A673 (cell line): ENCODE measurements around the gene ZEB1. TPM values are rescaled to one million over a fixed set of nuclear protein-coding genes. Genes with fewer than 3 reads are reported as not detected.
"Not testable (repeated sequence)": the region's sequence is repeated elsewhere in the genome, so short reads cannot be mapped to it uniquely, and the experiment has no call there.

Source experiments
- BruUV-seq: library from RNA; stranded (reverse); fragments of 400-500 nt; replicated peaks from 2 replicates; lab custom pipeline; 2021; lab: Mats Ljungman, UMichigan
- CTCF ChIA-PET: fragments of 300-600 bp; sonication (Branson Sonifier 250); formaldehyde crosslinking; loops from one replicate; lab custom pipeline; 2022; ENCODE audit warnings: antibody characterized with exemption; lab: Charles Lee
- POLR2A ChIA-PET: fragments of 300-600 bp; sonication (Branson Sonifier 250); formaldehyde crosslinking; loops from one replicate; lab custom pipeline; 2022; ENCODE audit warnings: antibody characterized with exemption; ENCODE audit not compliant: low non-redundant PET; lab: Charles Lee
- DNase-seq: peaks from one replicate; pipeline ENCODE4 v3.0.0-alpha.2; 2015; ENCODE audit warnings: low spot score
- H3K27ac ChIP-seq: fragments of 200-600 bp; sonication (generic); 2 replicates; pipeline ENCODE4 v1.5.1; 2016; ENCODE audit warnings: mixed run types, low read depth, mild to moderate bottlenecking, mixed read lengths, antibody characterized with exemption, low read length; ENCODE audit not compliant: poor library complexity, severe bottlenecking
- H3K27me3 ChIP-seq: fragments of 200-600 bp; sonication (generic); replicated peaks from 2 replicates; pipeline ENCODE4 v1.6.1; 2017; ENCODE audit warnings: mixed run types, low read depth, mild to moderate bottlenecking, mixed read lengths, antibody characterized with exemption, low read length; ENCODE audit not compliant: insufficient read depth, poor library complexity
- H3K36me3 ChIP-seq: fragments of 200-600 bp; sonication (generic); 2 replicates; pipeline ENCODE4 v1.6.1; 2016; ENCODE audit warnings: mixed run types, mild to moderate bottlenecking, mixed read lengths, antibody characterized with exemption, low read length; ENCODE audit not compliant: insufficient read depth, poor library complexity, severe bottlenecking
- H3K4me1 ChIP-seq: fragments of 200-600 bp; sonication (generic); 2 replicates; pipeline ENCODE4 v1.6.1; 2017; ENCODE audit warnings: mixed run types, mild to moderate bottlenecking, mixed read lengths, antibody characterized with exemption, low read length; ENCODE audit not compliant: insufficient read depth, poor library complexity, severe bottlenecking
- H3K4me3 ChIP-seq: fragments of 200-600 bp; sonication (generic); 2 replicates; pipeline ENCODE4 v1.5.1; 2016; ENCODE audit warnings: low read depth, mixed run types, mild to moderate bottlenecking, mixed read lengths, low read length; ENCODE audit not compliant: poor library complexity, severe bottlenecking
- H3K9me3 ChIP-seq: fragments of 200-600 bp; sonication (generic); 2 replicates; pipeline ENCODE4 v1.6.1; 2016; ENCODE audit warnings: mixed run types, low read depth, mild to moderate bottlenecking, mixed read lengths, antibody characterized with exemption, low read length; ENCODE audit not compliant: poor library complexity, severe bottlenecking
- EZH2 ChIP-seq: fragments of 200-600 bp; sonication (generic); IDR thresholded peaks from 2 replicates; pipeline ENCODE4 v1.6.1; 2017; ENCODE audit warnings: borderline replicate concordance, low read depth, mild to moderate bottlenecking, mixed read lengths, antibody characterized with exemption, low read length; ENCODE audit not compliant: poor library complexity, severe bottlenecking
- intact Hi-C: fragments of 100-400 bp; cut with micrococcal nuclease; formaldehyde crosslinking; loops from one replicate; pipeline ENCODE4 v1.10.0; 2022; ENCODE audit not compliant: unreplicated experiment
- total RNA-seq: library from RNA; stranded (reverse); gene quantifications from 2 replicates; pipeline ENCODE4 v1.2.3, GENCODE V29; 2021
- TF ChIP-seq, protein P1 (sequence below): fragments of 300-800, 200-600 bp; sonication (generic); conservative IDR thresholded peaks from 2 replicates; pipeline ENCODE4 v1.5.1; 2017; ENCODE audit warnings: low read depth, mild to moderate bottlenecking, antibody characterized with exemption, low read length, moderate library complexity, mixed read lengths

The ZEB1 gene
- total RNA-seq, 1 experiment from 2014 or later, result 8.3 TPM

DNA sequence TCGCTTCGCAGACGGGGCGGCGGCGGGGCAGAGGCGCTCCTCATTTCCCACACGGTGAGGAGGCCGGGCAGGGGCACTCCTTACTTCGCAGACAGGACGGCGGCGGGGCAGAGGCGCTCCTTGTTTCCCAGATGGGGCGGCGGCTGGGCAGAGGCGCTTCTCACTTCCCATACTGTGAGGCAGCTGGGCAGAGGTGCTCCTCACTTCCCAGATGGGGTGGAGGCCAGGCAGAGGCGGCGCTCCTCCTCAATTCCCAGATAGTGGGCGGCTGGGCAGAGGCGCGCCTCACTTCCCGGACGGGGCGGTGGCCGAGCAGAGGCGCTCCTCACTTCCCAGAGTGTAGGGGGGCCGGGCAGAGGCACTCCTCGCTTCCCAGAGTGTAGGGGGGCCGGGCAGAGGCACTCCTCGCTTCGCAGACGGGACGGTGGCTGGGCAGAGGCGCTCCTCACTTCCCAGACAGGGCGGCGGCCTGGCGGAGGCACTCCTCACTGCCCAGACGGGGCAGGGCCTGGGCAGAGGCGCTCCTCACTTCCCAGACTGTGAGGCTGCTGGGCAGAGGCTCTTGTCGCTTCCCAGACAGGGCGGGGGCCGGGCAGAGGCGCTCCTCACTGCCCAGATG is 43.1 kb downstream of the ZEB1 start:
- ChIA-PET CTCF (no interaction called here), POLR2A (no interaction called here)
- no TSS peak for BruUV-seq
- H3K27me3 ChIP-seq, result no peaks in the 10 kb centered on the region
- H3K4me1 ChIP-seq, result no peaks in the 10 kb centered on the region
- DNase-seq, result no peak
- H3K36me3 ChIP-seq, result no peaks in the 10 kb centered on the region
- H3K4me3 ChIP-seq, result no peak overlapping the region
- no peaks in the 10 kb centered on the region for H3K9me3 ChIP-seq
- no peak overlapping the region for H3K27ac ChIP-seq
- intact Hi-C loops, result no loop called here
- TF ChIP-seq, protein P1, sequence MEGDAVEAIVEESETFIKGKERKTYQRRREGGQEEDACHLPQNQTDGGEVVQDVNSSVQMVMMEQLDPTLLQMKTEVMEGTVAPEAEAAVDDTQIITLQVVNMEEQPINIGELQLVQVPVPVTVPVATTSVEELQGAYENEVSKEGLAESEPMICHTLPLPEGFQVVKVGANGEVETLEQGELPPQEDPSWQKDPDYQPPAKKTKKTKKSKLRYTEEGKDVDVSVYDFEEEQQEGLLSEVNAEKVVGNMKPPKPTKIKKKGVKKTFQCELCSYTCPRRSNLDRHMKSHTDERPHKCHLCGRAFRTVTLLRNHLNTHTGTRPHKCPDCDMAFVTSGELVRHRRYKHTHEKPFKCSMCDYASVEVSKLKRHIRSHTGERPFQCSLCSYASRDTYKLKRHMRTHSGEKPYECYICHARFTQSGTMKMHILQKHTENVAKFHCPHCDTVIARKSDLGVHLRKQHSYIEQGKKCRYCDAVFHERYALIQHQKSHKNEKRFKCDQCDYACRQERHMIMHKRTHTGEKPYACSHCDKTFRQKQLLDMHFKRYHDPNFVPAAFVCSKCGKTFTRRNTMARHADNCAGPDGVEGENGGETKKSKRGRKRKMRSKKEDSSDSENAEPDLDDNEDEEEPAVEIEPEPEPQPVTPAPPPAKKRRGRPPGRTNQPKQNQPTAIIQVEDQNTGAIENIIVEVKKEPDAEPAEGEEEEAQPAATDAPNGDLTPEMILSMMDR, result no peak
- TF ChIP-seq EZH2, result no peak

DNA sequence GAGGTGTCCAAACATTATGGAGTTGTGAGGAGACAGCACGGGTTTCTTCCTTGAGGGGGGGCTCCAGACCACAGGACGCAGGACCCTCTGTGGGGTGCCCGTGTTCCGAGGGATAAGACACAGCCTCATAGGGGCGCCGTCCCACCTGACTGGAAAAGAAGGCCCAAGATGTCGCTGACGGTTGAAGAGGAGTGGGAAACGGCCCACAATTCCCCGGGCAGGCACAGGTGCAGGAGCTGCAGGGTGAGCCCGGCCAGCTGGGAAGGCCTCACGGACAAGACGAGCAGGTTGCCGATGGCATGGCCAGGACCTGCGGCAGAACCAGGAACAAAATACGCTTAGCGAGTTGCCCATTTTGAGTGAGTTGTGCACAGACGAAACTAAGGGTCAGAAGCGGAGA is 44.7 kb downstream of the ZEB1 start:
- DNase-seq, H3K4me3 ChIP-seq, H3K9me3 ChIP-seq, H3K36me3 ChIP-seq, BruUV-seq, POLR2A ChIA-PET, H3K27ac ChIP-seq, intact Hi-C loops, CTCF ChIA-PET, H3K27me3 ChIP-seq, H3K4me1 ChIP-seq: not testable (repeated sequence)

DNA sequence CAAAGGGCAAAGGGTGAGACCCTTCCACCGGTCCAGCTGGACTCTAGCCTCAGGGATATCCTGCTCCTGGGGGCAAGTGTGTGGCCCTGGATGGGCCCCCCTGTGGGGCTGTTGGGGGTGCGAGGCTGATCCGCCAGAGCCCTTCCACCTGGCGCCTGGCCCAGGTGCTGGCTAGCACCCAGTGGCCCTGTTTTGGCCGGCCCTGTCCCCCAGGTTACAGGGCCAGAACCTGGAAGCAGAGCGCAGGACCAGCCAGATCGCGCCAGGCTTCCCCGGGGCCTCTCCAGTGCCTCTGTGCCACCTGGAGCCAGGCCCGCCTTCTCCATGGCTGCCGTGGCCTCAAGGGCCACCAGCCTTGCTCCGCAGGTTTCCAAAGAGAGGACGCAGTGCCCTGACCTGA is 45.2 kb downstream of the ZEB1 start:
- intact Hi-C loops, H3K4me3 ChIP-seq, H3K9me3 ChIP-seq, H3K27me3 ChIP-seq, POLR2A ChIA-PET, H3K27ac ChIP-seq, H3K4me1 ChIP-seq, DNase-seq, CTCF ChIA-PET, BruUV-seq, H3K36me3 ChIP-seq: not testable (repeated sequence)

DNA sequence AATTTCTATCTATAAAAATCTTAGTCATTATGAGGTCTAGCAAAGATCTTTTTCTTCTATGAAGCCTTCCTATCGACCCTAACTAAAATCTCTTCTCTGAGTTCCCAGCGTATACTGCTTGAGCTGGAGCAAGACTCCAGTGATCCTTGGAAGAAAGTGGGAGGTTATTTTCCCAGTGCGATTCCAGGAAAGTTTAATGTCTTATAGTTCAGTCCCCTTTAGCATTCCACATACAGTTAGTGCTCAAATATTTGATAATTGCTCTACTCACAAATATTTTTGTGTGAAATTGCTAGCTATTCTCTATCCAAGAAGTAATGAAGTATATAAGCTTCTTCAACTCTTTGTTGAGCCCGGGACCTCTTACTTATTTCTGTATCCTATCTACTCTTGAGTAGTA is 47.7 kb downstream of the ZEB1 start:
- Histone ChIP-seq H3K4me3 (no peak overlapping the region), H3K36me3 (no peaks in the 10 kb centered on the region), H3K9me3 (no peaks in the 10 kb centered on the region), H3K27ac (no peak overlapping the region), H3K27me3 (no peaks in the 10 kb centered on the region), H3K4me1 (no peaks in the 10 kb centered on the region)
- BruUV-seq, result no TSS peak
- CTCF ChIA-PET, result no interaction called here
- no peak for DNase-seq
- intact Hi-C loops, result no loop called here
- POLR2A ChIA-PET, result no interaction called here
- no peak for TF ChIP-seq EZH2
- TF ChIP-seq, protein P1, result no peak
